H7 (cell line): Measurements from ENCODE around the gene RALGAPB. TPM values are rescaled to one million over a fixed set of nuclear protein-coding genes. Genes with fewer than 3 reads are reported as not detected.

Experiments
- DNase-seq: peaks from one replicate; pipeline ENCODE4 v3.0.0; 2012
- H3K27me3 ChIP-seq: 2 replicates; pipeline ENCODE4 v1.6.0; 2011; ENCODE audit warnings: mild to moderate bottlenecking, low read length; ENCODE audit not compliant: control insufficient read depth, insufficient read depth
- H3K36me3 ChIP-seq: replicated peaks from 2 replicates; pipeline ENCODE4 v1.5.1; 2011; ENCODE audit warnings: low read length; ENCODE audit not compliant: control insufficient read depth, insufficient read depth
- H3K4me3 ChIP-seq: 2 replicates; pipeline ENCODE4 v1.5.1; 2011; ENCODE audit warnings: low read depth, mild to moderate bottlenecking, control low read depth, low read length, moderate library complexity; ENCODE audit not compliant: insufficient read depth
- total RNA-seq: library from RNA; depleted of rRNA; stranded (reverse); fragments of >200 nt; shearing (Covaris generic); gene quantifications from 2 replicates; pipeline ENCODE4 v1.2.3, GENCODE V29; 2014

RALGAPB gene
- total RNA-seq, 1 experiment from 2014 or later = 17.5 TPM

- peaks cover 13% of the 10 kb centered on the region for H3K36me3 ChIP-seq
- no peak for DNase-seq
- no peaks in the 10 kb centered on the region for H3K27me3 ChIP-seq
- no peak overlapping the region for H3K4me3 ChIP-seq
Measured at GRCh38 chr20:38534756-38535155, 62.1 kb downstream of the RALGAPB start.

GRCh38 chr20:38536310-38536709 lies 63.7 kb downstream of the RALGAPB start:
- Histone ChIP-seq H3K27me3 (no peaks in the 10 kb centered on the region), H3K36me3 (peaks cover 16% of the 10 kb centered on the region), H3K4me3 (no peak overlapping the region)
- no peak for DNase-seq

- no peak for DNase-seq
- H3K4me3 ChIP-seq = no peak overlapping the region
- H3K27me3 ChIP-seq = no peaks in the 10 kb centered on the region
- peaks cover 18% of the 10 kb centered on the region for H3K36me3 ChIP-seq
Measured at GRCh38 chr20:38537176-38537575, 64.5 kb downstream of the RALGAPB start.

- no peaks in the 10 kb centered on the region for H3K27me3 ChIP-seq
- H3K4me3 ChIP-seq = no peak overlapping the region
- peaks cover 16% of the 10 kb centered on the region for H3K36me3 ChIP-seq
- DNase-seq = no peak
Measured at GRCh38 chr20:38538789-38539188, 66.1 kb downstream of the RALGAPB start.

- Histone ChIP-seq H3K36me3 (peaks cover 9% of the 10 kb centered on the region), H3K4me3 (no peak overlapping the region), H3K27me3 (no peaks in the 10 kb centered on the region)
- DNase-seq = no peak
Measured at GRCh38 chr20:38543014-38543906, 70.6 kb downstream of the RALGAPB start.

GRCh38 chr20:38545771-38546170 lies 73.1 kb downstream of the RALGAPB start:
- no peak overlapping the region for H3K4me3 ChIP-seq
- peaks cover 7% of the 10 kb centered on the region for H3K36me3 ChIP-seq
- no peaks in the 10 kb centered on the region for H3K27me3 ChIP-seq
- DNase-seq = no peak

GRCh38 chr20:38547288-38548085 lies 74.8 kb downstream of the RALGAPB start:
- Histone ChIP-seq H3K36me3 (peaks cover 9% of the 10 kb centered on the region), H3K27me3 (no peaks in the 10 kb centered on the region), H3K4me3 (no peak overlapping the region)
- DNase-seq = no peak

GRCh38 chr20:38548356-38549083 lies 75.9 kb downstream of the RALGAPB start:
- Histone ChIP-seq H3K4me3 (no peak overlapping the region), H3K27me3 (no peaks in the 10 kb centered on the region), H3K36me3 (peaks cover 9% of the 10 kb centered on the region)
- no peak for DNase-seq

GRCh38 chr20:38550274-38550673 lies 77.6 kb downstream of the RALGAPB start:
- Histone ChIP-seq H3K36me3 (peaks cover 11% of the 10 kb centered on the region), H3K4me3 (no peak overlapping the region)
- DNase-seq = peak; percentile 12

GRCh38 chr20:38551056-38551626 lies 78.5 kb downstream of the RALGAPB start:
- no peak for DNase-seq
- Histone ChIP-seq H3K36me3 (peaks cover 9% of the 10 kb centered on the region), H3K4me3 (no peak overlapping the region), H3K27me3 (no peaks in the 10 kb centered on the region)

More at GRCh38 chr20:38550274-38550673, 77.6 kb downstream of the RALGAPB start:
- H3K27me3 ChIP-seq = no peaks in the 10 kb centered on the region

GRCh38 chr20:38554986-38555385 lies 82.3 kb downstream of the RALGAPB start:
- DNase-seq = no peak
- Histone ChIP-seq H3K4me3 (no peak overlapping the region), H3K27me3 (no peaks in the 10 kb centered on the region), H3K36me3 (peaks cover 9% of the 10 kb centered on the region)

GRCh38 chr20:38555395-38555794 lies 82.8 kb downstream of the RALGAPB start:
- no peak for DNase-seq
- Histone ChIP-seq H3K4me3 (no peak overlapping the region), H3K36me3 (peaks cover 9% of the 10 kb centered on the region), H3K27me3 (no peaks in the 10 kb centered on the region)

- no peak overlapping the region for H3K4me3 ChIP-seq
- DNase-seq = no peak
- H3K36me3 ChIP-seq = peaks cover 4% of the 10 kb centered on the region
- no peaks in the 10 kb centered on the region for H3K27me3 ChIP-seq
Measured at GRCh38 chr20:38557174-38557573, 84.5 kb downstream of the RALGAPB start.
